SK-N-MC (cell line): ENCODE data around the gene MRO.

Experiments used
- EZH2 ChIP-seq: fragments of 200-600 bp; sonication (generic); IDR thresholded peaks from one replicate; pipeline ENCODE4 v1.6.1; 2017; ENCODE audit warnings: antibody characterized with exemption
- POLR2AphosphoS5 ChIP-seq: IDR thresholded peaks from 2 replicates; pipeline ENCODE4 v1.6.1; 2012; ENCODE audit warnings: mild to moderate bottlenecking, low read depth, low read length, borderline replicate concordance

DNA sequence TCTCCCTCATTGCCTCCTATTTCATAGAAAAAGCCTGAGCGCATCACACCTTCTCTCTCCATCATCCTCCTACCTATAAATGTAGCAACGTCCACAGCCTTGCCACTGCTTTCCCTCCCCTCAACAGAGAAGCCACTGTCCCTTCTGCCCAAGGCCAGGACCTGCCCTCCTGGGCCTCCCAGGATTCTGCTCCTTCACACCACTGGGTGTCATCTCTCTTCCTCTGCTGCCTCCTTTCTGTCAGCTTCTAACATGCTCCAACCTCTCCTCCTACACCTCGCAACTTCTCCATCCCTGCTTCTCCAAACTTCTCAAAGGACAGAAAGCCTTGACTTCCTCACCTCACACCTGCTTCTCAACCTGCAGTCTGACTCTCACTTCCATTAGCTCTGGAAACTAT, 37.9 kb upstream of the MRO start:
- TF ChIP-seq POLR2AphosphoS5: no peak
- TF ChIP-seq EZH2: no peak
